NCI-H2107 treated with DMSO at 0.1 percent for 48 hours (cell line): Measurements from ENCODE around the gene SGPP2.
"Not testable (repeated sequence)": the region's sequence is repeated elsewhere in the genome, so short reads cannot be mapped to it uniquely, and the experiment has no call there.

ENCODE experiments used
- DNase-seq: peaks from one replicate; lab custom pipeline; 2025; ENCODE audit not compliant: unreplicated experiment; lab: John Stamatoyannopoulos, UW

Gene SGPP2

DNA sequence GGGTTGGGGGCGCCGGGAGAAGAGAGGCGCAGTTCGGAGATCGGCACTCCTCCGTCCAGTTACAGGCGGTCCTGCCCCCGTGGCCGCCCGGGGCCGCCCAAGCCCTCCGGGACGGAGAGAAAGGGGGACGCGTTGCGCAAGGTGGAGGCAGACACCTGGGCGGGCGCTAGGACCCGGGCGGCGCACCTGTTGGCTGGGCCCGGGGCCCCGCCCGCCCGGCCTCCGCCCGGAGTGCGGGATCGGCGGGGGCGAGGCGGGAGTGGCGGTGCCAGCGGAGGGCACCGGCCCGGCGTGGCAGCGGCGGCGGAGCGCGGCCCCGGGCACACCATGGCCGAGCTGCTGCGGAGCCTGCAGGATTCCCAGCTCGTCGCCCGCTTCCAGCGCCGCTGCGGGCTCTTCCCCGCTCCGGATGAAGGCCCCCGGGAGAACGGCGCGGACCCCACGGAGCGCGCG lies at the start of gene SGPP2:
SGPP2 (plus strand) TSS at position 268 of the 453 bp plus-strand sequence; CDS start at position 328, 60 bp downstream.
- no peak for DNase-seq

GRCh38 chr2:222375798-222376197 lies 48.5 kb upstream of the SGPP2 start:
- DNase-seq, result no peak

GRCh38 chr2:222380456-222380855 lies 43.9 kb upstream of the SGPP2 start:
- DNase-seq, result no peak

- no peak for DNase-seq
These were observed 42.8 kb upstream of the SGPP2 start for GRCh38 chr2:222381566-222381965.

GRCh38 chr2:222383255-222383654 lies 41.1 kb upstream of the SGPP2 start:
- no peak for DNase-seq

DNA sequence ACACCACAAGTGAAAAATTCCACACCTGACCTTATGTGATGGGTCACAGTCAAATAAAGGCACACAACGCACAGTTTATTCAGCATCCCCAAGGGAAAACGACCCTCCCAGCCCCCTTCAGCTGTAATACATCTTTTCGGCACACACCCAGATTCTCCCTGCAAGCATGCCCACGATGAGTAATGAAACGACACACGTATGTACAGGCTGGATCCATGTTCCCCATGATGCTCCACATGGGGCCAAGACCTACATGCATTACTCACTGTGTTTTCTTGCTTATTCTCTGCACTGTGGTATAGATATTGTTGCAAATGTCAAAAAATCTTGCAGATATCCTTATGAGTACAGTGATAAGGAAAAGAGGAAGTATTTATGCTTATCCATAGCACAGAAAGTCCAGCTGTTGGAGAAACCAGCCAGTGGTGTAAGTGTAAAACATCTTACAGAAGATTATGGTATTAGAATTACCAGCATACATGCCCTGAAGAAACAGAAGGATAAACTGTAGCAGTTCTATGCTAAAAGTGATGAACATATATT lies 32.5 kb upstream of the SGPP2 start:
- DNase-seq, result no peak

DNA sequence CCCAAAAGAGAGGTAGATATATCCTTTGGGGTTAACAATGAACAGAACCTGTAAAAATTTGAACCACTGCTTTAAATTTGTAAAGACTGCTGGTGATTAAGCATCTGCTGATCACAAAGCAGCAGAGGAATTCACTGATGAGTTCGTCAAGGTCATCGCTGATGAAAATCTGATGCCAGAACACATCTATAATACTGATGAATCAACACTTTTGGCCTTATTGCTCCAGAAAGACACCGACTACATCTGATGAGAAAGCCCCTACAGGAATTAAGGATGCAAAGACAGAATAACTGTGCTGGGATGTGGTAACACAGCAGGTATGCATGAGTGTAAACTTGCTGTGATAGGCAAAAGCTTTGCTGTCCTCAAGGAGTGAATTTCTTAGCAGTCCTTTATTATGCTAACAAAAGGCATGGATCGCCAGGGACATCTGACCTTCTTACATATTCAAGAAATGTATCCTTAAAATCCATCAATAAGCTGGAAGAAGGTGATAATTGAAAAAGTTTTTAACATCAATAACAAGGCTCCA lies 30.5 kb upstream of the SGPP2 start:
- DNase-seq, result no peak

DNA sequence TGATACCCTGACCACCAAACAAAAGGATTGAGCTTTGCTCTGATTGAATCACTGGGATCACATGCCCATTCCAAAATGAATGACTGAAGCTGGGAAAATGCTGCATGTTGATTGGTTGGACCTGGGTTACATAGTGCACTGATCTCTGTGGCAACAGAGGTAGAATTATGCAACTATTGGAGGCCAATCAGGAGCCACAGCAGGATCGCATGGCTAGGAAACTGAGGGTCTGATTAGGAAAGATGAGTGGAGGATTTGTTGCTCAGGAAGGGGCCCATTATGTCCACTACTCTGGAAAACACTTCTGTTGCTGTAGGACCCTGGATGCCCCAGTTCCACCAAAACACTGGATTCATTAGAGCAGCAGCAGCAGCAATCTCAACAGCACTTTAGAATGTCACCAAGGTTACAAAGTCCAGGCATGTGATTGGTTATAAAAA lies 25.9 kb upstream of the SGPP2 start:
- no peak for DNase-seq

GRCh38 chr2:222399038-222399783 lies 25.1 kb upstream of the SGPP2 start:
- DNase-seq, result peak; percentile 55

DNA sequence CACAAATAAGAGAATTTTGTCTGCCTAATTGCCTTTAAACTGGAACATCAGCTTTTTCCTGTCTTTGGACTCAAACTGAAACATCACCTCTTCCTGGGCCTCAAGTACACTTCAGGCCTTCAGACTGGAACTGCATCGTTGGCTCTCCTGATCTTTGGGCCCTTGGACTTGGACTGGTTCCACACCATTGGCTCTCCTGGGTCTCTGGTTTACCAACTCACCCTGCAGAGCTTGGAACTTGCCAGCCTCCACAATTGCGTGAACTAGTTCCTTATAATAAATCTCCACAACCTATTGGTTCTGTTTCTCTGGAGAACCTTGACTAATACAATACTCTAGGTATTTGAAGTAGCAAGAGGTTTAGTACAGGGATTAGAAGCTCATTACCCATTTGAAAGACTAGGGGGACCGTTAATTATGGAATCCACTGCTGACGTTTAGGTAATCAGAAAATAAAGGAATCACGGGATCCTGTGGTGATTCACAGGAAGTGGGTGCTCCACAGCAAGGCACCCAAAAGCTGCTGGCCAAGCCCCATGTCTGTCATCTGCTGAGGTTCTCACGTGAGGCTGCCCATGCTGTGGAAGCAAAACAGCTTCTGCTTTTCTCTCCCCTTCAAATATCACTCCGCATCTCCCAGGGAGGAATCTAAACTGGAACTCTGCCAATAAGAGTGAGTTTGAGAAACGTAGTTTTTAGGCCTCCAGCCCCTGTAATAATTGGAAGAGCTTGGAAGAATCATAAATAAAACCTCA lies 20.0 kb upstream of the SGPP2 start:
- DNase-seq, result no peak

GRCh38 chr2:222408684-222409083 lies 15.7 kb upstream of the SGPP2 start:
- DNase-seq, result no peak

- no peak for DNase-seq
These were observed 13.8 kb upstream of the SGPP2 start for GRCh38 chr2:222410534-222410933.

DNA sequence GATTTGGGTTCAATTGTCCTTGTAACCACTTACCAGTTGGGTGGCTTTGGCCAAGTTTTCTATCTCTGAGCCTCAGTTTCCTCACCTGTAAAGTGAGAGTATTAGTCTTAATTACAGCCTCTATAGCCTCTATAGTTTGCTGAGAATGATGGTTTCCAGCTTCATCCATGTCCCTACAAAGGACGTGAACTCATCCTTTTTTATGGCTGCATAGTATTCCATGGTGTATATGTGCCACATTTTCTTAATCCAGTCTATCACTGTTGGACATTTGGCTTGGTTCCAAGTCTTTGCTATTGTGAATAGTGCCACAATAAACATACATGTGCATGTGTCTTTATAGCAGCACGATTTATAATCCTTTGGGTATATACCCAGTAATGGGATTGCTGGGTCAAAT lies 12.0 kb upstream of the SGPP2 start:
- DNase-seq, result not testable (repeated sequence)

DNA sequence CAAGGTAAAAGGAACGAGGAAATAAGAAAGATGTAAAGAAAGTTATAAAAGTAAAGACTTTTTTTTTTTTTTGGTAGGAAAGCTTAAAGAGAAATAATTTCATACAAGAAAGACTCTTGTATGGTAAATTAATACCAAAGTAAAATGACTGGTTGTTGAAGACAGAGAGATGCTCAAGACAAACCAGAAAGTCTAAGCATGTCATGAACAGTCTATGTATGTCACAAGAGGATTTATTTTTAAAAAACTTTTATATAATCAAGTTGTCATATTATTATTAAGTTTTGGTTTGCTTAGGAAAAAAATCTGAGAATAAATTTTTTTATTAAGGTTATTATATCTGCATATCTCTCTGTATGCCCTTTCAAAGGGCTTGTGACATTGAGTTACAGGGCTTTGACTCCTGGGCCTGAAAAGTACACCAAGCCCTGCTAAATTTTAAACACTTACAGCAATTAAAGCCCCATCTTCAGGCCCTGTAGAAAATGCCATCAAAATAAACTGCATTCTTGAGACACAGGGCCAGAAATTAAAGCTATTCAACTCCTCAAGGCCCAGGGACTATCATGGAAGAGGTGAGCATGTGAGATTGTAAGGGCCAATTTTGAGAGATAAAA lies 10.9 kb upstream of the SGPP2 start:
- no peak for DNase-seq

DNA sequence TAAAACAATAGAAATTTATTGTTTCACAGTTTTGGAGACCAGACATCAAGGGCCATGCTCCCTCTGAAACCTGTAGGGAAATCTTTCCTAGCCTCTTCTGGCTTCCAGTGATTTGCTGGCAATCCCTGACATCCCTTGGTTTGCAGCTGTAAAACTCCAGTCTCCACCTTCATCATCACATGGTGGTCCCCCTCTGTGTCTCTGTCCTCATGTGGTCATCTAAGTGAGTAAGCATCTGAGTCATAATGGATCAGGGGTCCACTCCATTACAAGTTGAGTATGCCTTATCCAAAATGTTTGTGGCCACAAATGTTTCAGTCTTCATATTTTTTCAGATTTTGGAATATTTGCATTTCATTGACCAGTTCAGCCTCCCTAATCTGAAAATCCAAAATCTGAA lies 5.6 kb upstream of the SGPP2 start:
- no peak for DNase-seq

- DNase-seq, result no peak
These were observed 3.8 kb upstream of the SGPP2 start for GRCh38 chr2:222420508-222420907.

DNA sequence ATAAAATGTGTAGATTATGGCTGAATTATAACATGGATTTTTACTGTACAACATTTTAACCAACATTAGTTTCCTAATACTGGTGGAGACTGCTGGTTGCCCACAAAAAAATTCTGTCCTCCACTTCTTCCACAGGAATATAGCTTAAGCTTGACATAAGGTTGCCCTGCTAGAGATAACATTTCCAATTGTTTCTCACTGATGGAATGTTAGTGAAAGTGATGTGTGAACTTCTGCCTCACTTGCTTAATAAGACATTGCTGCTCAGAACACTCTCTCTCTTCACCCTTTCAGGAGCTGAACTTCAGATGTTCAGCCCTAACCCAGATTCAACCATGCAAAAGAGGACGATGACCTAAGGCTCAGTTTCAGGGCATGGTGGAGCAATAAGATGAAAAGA lies 2.7 kb upstream of the SGPP2 start:
- DNase-seq, result no peak

DNA sequence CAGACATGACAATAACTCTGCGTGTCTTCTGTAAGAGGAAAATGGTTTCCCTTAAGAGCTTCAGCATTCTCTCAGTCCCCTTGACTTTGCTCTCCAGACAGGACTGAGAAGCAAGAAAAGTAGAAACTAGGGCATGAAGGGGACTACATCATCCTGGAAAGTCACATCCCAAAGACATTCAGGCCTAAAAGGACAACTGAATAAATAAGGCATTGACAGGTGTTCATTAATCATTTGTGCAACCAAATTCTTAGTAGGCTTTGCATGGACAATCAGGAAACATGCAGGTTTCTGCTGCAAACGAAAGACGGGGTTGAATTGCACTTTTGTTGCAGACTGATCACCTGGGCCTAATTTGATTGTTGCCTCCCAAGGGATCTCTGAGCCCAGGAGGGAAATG lies 1.2 kb upstream of the SGPP2 start:
- DNase-seq, result no peak

- peak; percentile 7 for DNase-seq
These were observed 589 bp upstream of the SGPP2 start for GRCh38 chr2:222423632-222424275.

GRCh38 chr2:222424729-222425671 lies 657 bp downstream of the SGPP2 start:
- DNase-seq, result no peak
